GM12878 (cell line): Measurements from ENCODE around the gene RECK. TPM values are rescaled to one million over a fixed set of nuclear protein-coding genes. Genes with fewer than 3 reads are reported as not detected.

Source experiments
- ATAC-seq: fragments of 200-7000 bp; cut with Tn5 transposase; 3 replicates; pipeline ENCODE4 v1.9.1; 2020; ENCODE audit warnings: mild to moderate bottlenecking, moderate library complexity
- BruUV-seq: library from RNA; stranded (reverse); fragments of 400-500 nt; replicated peaks from 2 replicates; lab custom pipeline; 2021; lab: Mats Ljungman, UMichigan
- CTCF ChIA-PET: fragments of 300-600 bp; sonication (Branson Sonifier 250); formaldehyde crosslinking; extraction: SDS; loops from one replicate; lab custom pipeline; 2021; ENCODE audit warnings: inconsistent platforms; lab: Yijun Ruan, JAX
- POLR2A ChIA-PET: fragments of 350-600 bp; formaldehyde crosslinking; extraction: SDS; loops from one replicate; lab custom pipeline; 2021; ENCODE audit warnings: inconsistent platforms; lab: Charles Lee
- RAD21 ChIA-PET: fragments of 300-600 bp; sonication (Branson Sonifier 250); formaldehyde crosslinking; loops from one replicate; lab custom pipeline; 2023; ENCODE audit warnings: antibody characterized with exemption; ENCODE audit not compliant: unreplicated experiment; lab: Charles Lee
- SMC1A ChIA-PET: fragments of 300-600 bp; sonication (Branson Sonifier 250); formaldehyde crosslinking; loops from one replicate; lab custom pipeline; 2023; ENCODE audit not compliant: unreplicated experiment, uncharacterized antibody; lab: Charles Lee
- DNase-seq: peaks from one replicate; pipeline ENCODE4 v3.0.0-alpha.2; 2011; ENCODE audit warnings: low read depth, low spot score
- FAIRE-seq: peaks from 3 replicates; lab custom pipeline; 2011; peaks lifted over from hg19 to GRCh38; lab: Jason Lieb, UNC
- H2AFZ ChIP-seq: 2 replicates; pipeline ENCODE4 v1.6.0; 2011; ENCODE audit warnings: low read depth, low read length, control low read depth; ENCODE audit not compliant: control insufficient read depth
- H3K27ac ChIP-seq: 2 replicates; pipeline ENCODE4 v1.5.1; 2011; ENCODE audit warnings: control low read depth; ENCODE audit not compliant: control insufficient read depth, insufficient read depth
- H3K27me3 ChIP-seq, 2 experiments: replicated peaks in 1 of 2; 2 replicates each; pipeline versions ENCODE4 v1.6.0 to v1.6.1; 2011; ENCODE audit warnings: low read length in 1 of 2; ENCODE audit not compliant: control insufficient read depth in 2 of 2, insufficient read depth in 2 of 2
- H3K36me3 ChIP-seq, 2 experiments: 2 replicates each; pipeline ENCODE4 v1.5.1; 2011; ENCODE audit warnings: low read length in 1 of 2; ENCODE audit not compliant: control insufficient read depth in 2 of 2, insufficient read depth in 2 of 2
- H3K4me1 ChIP-seq: 2 replicates; pipeline ENCODE4 v1.6.1; 2011; ENCODE audit warnings: mild to moderate bottlenecking, low read length, moderate library complexity, mixed read lengths; ENCODE audit not compliant: control insufficient read depth, insufficient read depth
- H3K4me2 ChIP-seq: 2 replicates; pipeline ENCODE4 v1.6.0; 2011; ENCODE audit warnings: control low read depth; ENCODE audit not compliant: control insufficient read depth, insufficient read depth
- H3K4me3 ChIP-seq: fragments of 200-600 bp; sonication (generic); 2 replicates; pipeline ENCODE4 v1.5.1; 2016
- H3K79me2 ChIP-seq: 2 replicates; pipeline ENCODE4 v1.6.0; 2011; ENCODE audit warnings: low read length; ENCODE audit not compliant: control insufficient read depth, insufficient read depth
- H3K9ac ChIP-seq: 2 replicates; pipeline ENCODE4 v1.8.0; 2011; ENCODE audit warnings: low read length, control low read depth, mixed read lengths; ENCODE audit not compliant: control insufficient read depth, insufficient read depth
- H3K9me3 ChIP-seq: replicated peaks from 3 replicates; pipeline ENCODE4 v1.5.1; 2011; ENCODE audit warnings: mild to moderate bottlenecking, low read length; ENCODE audit not compliant: control insufficient read depth, insufficient read depth
- H4K20me1 ChIP-seq: 2 replicates; pipeline ENCODE4 v1.6.0; 2011; ENCODE audit not compliant: control insufficient read depth, insufficient read depth
- BCL11A ChIP-seq: IDR thresholded peaks from 2 replicates; pipeline ENCODE4 v1.6.1; 2011; ENCODE audit warnings: low read depth, low read length
- BRCA1 ChIP-seq: IDR thresholded peaks from 2 replicates; pipeline ENCODE4 v1.6.1; 2011; ENCODE audit warnings: low read depth, low read length, improper control_type of control experiment
- CHD2 ChIP-seq: IDR thresholded peaks from 2 replicates; pipeline ENCODE4 v1.6.1; 2011; ENCODE audit warnings: low read depth, low read length, improper control_type of control experiment, borderline replicate concordance
- IRF3 ChIP-seq: fragments of 450-650 bp; IDR thresholded peaks from 2 replicates; pipeline ENCODE4 v1.6.1; 2014; ENCODE audit warnings: mild to moderate bottlenecking
- JUNB ChIP-seq: IDR thresholded peaks from 2 replicates; pipeline ENCODE4 v1.6.1; 2016; ENCODE audit warnings: antibody characterized with exemption, mild to moderate bottlenecking
- PBX3 ChIP-seq: IDR thresholded peaks from 2 replicates; pipeline ENCODE4 v1.6.1; 2011; ENCODE audit warnings: mild to moderate bottlenecking, low read depth, low read length, moderate library complexity; ENCODE audit not compliant: insufficient replicate concordance
- SUPT20H ChIP-seq: IDR thresholded peaks from 2 replicates; pipeline ENCODE4 v1.6.1; 2011; ENCODE audit warnings: low read depth, mild to moderate bottlenecking, low read length, moderate library complexity, borderline replicate concordance; ENCODE audit not compliant: control insufficient read depth
- YBX1 ChIP-seq: fragments of 450-650 bp; IDR thresholded peaks from 2 replicates; pipeline ENCODE4 v1.6.1; 2016; ENCODE audit warnings: antibody characterized with exemption
- WGBS: methylation state at CpG from one replicate; pipeline ENCODE4 v1.1.6; 2016; ENCODE audit warnings: low lambda C conversion rate; ENCODE audit not compliant: insufficient replicate concordance, insufficient coverage; ENCODE audit errors: missing lambda C conversion rate; 5-methylcytosine and 5-hydroxymethylcytosine counted together
- in situ Hi-C: fragments of 300-500 bp; cut with MboI; formaldehyde crosslinking; loops from 9 replicates; pipeline ENCODE4 v1.14.3; 2018; ENCODE audit warnings: mixed read lengths
- intact Hi-C: fragments of 100-400 bp; cut with micrococcal nuclease; formaldehyde crosslinking; loops from one replicate; pipeline ENCODE4 v1.14.2; 2022; ENCODE audit not compliant: unreplicated experiment
- polyA plus RNA-seq, 11 experiments: library from polyadenylated mRNA; depleted of rRNA in 4 of 11; unstranded in 6 of 11; stranded (reverse) in 5 of 11; fragments of >200 nt; fragmentation: Nextera tagmentation in 4 of 11; fragmentation: Illumina TruSeq in 1 of 11; extraction: Ambion mirVana in 4 of 11; extraction: Trizol in 1 of 11; gene quantifications; 1 replicate in 1 of 11; 2 replicates in 10 of 11; pipeline versions ENCODE4 v1.2.1 to v1.2.3, GENCODE V29; 2011 to 2016; ENCODE audit warnings: inconsistent platforms in 2 of 11, missing spikeins in 2 of 11, low read depth in 1 of 11
- total RNA-seq, 4 experiments: library from RNA; depleted of rRNA in 3 of 4; stranded (reverse); fragments of >200 nt in 3 of 4; fragmentation: Illumina TruSeq in 1 of 4; extraction: Trizol in 1 of 4; gene quantifications; 2 replicates each; pipeline versions ENCODE4 v1.2.1 to v1.2.3, GENCODE V29; 2013 to 2021
- TF ChIP-seq, protein P1 (sequence below): fragments of 450-650 bp; IDR thresholded peaks from 2 replicates; pipeline ENCODE4 v1.6.1; 2017; ENCODE audit warnings: mild to moderate bottlenecking, low read depth, inconsistent platforms; ENCODE audit not compliant: poor library complexity, severe bottlenecking

Gene RECK
- total and polyA plus RNA-seq, 10 of the 15 experiments (the other 5 are each of a cell fraction or from before 2014, with no cell fraction given): 0.02 to 0.40 (median 0.13) TPM

GRCh38 chr9:36116593-36116992 lies 79.9 kb downstream of the RECK start:
- POLR2A ChIA-PET: interaction anchor here (0.5 to 0.6 kb wide), 2 partner anchors 8 to 144 kb away, joined by 3 to 5 read pairs; no protein-coding TSS in a partner anchor

GRCh38 chr9:36118201-36118600 lies 81.5 kb downstream of the RECK start:
- BruUV-seq: no TSS peak
- ChIA-PET CTCF (interaction anchor here (1.1 to 12.5 kb wide), 2 partner anchors 16 to 48 kb away, joined by 4 to 88 read pairs; no protein-coding TSS in a partner anchor), RAD21 (no interaction called here), SMC1A (interaction anchor here (1.2 kb wide), 1 partner anchor 16 kb away, joined by 3 read pairs; no protein-coding TSS in a partner anchor), POLR2A (no interaction called here)
- Histone ChIP-seq H2AFZ (no peak overlapping the region), H3K4me1 (no peaks in the 10 kb centered on the region), H3K9me3 (no peaks in the 10 kb centered on the region), H3K27ac (no peak overlapping the region), H3K4me3 (no peak overlapping the region), H3K4me2 (no peak overlapping the region), H3K36me3 (no peaks in the 10 kb centered on the region), H3K27me3 (peaks cover 0 to 2% of the 10 kb centered on the region in 2 experiments; a peak in 2 of 4 replicates), H3K9ac (no peak overlapping the region), H3K79me2 (no peaks in the 10 kb centered on the region), H4K20me1 (no peaks in the 10 kb centered on the region)
- intact Hi-C loops: no loop called here
- in situ Hi-C loops: no loop called here
- FAIRE-seq: no peak
- WGBS: 38% methylated on average over 2 of the region's 2 CpGs
- no peak for ATAC-seq
- DNase-seq: no peak
- TF ChIP-seq PBX3: no peak
- TF ChIP-seq, protein P1, sequence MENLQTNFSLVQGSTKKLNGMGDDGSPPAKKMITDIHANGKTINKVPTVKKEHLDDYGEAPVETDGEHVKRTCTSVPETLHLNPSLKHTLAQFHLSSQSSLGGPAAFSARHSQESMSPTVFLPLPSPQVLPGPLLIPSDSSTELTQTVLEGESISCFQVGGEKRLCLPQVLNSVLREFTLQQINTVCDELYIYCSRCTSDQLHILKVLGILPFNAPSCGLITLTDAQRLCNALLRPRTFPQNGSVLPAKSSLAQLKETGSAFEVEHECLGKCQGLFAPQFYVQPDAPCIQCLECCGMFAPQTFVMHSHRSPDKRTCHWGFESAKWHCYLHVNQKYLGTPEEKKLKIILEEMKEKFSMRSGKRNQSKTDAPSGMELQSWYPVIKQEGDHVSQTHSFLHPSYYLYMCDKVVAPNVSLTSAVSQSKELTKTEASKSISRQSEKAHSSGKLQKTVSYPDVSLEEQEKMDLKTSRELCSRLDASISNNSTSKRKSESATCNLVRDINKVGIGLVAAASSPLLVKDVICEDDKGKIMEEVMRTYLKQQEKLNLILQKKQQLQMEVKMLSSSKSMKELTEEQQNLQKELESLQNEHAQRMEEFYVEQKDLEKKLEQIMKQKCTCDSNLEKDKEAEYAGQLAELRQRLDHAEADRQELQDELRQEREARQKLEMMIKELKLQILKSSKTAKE: no peak
- no peak for TF ChIP-seq JUNB
- TF ChIP-seq CHD2: no peak

More at GRCh38 chr9:36116593-36116992, 79.9 kb downstream of the RECK start:
- no peak overlapping the region for H2AFZ ChIP-seq
- ChIA-PET RAD21 (interaction anchor here (1.5 kb wide), 1 partner anchor 50 kb away, joined by 4 read pairs; no protein-coding TSS in a partner anchor), SMC1A (interaction anchor here (1.3 to 1.6 kb wide), 2 partner anchors 14 to 50 kb away, joined by 4 to 5 read pairs; no protein-coding TSS in a partner anchor), CTCF (interaction anchor here (1.4 to 12.5 kb wide), 2 partner anchors 15 to 48 kb away, joined by 3 to 88 read pairs; no protein-coding TSS in a partner anchor)
- intact Hi-C loops: no loop called here
- no peaks in the 10 kb centered on the region for H4K20me1 ChIP-seq
- in situ Hi-C loops: no loop called here
- H3K9ac ChIP-seq: no peak overlapping the region
- WGBS: 14% methylated on average over 3 of the region's 3 CpGs
- H3K4me2 ChIP-seq: no peak overlapping the region
- no peaks in the 10 kb centered on the region for H3K4me1 ChIP-seq
- ATAC-seq (no peak), FAIRE-seq (no peak), DNase-seq (no peak)
- no peaks in the 10 kb centered on the region for H3K9me3 ChIP-seq
- no peaks in the 10 kb centered on the region for H3K79me2 ChIP-seq
- no TSS peak for BruUV-seq
- TF ChIP-seq BCL11A (no peak), YBX1 (no peak), BRCA1 (no peak), SUPT20H (no peak), IRF3 (no peak)
- no peak overlapping the region for H3K27ac ChIP-seq
- H3K27me3 ChIP-seq: no peaks in the 10 kb centered on the region; a peak in 2 of 4 replicates
- no peak overlapping the region for H3K4me3 ChIP-seq
- H3K36me3 ChIP-seq: no peaks in the 10 kb centered on the region
